ENCODE data around the gene CLPTM1L.
"Not testable (repeated sequence)": the region's sequence is repeated elsewhere in the genome, so short reads cannot be mapped to it uniquely, and the experiment has no call there.

Gene CLPTM1L

DNA sequence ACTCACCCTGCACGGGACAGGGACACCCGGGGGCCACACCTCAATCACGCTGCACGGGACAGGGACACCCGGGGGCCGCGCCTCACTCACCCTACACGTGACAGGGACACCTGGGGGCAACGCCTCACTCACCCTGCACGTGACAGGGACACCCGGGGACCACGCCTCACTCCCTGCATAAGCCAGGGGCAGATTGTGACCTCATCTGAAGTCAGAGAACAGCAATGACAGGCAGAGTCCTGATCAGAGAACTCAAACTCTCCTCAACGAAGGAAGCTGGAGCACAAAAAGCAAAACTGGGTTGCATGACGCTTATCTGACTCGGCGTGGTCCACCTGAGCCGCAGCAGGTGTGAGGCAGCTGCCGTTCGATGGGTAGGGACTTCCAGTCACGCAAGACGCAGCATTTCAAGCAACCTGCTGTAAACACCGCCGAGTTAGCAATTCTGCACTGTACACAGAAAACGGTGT, 53.3 kb downstream of the CLPTM1L start:
- in situ Hi-C loops (cut with MboI; ENCODE audit: low sequenced_read_pairs, unreplicated experiment), result no loop called here
- no peak for DNase-seq (ENCODE audit: low spot score)
- TF ChIP-seq, protein P1, sequence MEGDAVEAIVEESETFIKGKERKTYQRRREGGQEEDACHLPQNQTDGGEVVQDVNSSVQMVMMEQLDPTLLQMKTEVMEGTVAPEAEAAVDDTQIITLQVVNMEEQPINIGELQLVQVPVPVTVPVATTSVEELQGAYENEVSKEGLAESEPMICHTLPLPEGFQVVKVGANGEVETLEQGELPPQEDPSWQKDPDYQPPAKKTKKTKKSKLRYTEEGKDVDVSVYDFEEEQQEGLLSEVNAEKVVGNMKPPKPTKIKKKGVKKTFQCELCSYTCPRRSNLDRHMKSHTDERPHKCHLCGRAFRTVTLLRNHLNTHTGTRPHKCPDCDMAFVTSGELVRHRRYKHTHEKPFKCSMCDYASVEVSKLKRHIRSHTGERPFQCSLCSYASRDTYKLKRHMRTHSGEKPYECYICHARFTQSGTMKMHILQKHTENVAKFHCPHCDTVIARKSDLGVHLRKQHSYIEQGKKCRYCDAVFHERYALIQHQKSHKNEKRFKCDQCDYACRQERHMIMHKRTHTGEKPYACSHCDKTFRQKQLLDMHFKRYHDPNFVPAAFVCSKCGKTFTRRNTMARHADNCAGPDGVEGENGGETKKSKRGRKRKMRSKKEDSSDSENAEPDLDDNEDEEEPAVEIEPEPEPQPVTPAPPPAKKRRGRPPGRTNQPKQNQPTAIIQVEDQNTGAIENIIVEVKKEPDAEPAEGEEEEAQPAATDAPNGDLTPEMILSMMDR (IDR thresholded peaks at IDR 0.05; ENCODE audit: borderline replicate concordance, control extremely low read depth, extremely low read depth, insufficient read depth, missing control alignments), result no peak

DNA sequence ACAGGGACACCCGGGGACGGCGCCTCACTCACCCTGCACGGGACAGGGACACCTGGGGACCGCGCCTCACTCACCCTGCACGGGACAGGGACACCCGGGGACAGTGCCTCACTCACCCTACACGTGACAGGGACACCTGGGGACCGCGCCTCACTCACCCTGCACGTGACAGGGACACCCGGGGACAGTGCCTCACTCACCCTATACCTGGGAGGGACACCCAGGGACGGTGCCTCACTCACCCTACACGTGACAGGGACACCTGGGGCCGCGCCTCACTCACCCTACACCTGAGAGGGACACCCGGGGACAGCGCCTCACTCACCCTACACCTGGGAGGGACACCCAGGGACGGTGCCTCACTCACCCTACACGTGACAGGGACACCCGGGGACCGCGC, 53.9 kb downstream of the CLPTM1L start:
- DNase-seq (ENCODE audit: low spot score); in situ Hi-C loops (cut with MboI; ENCODE audit: low sequenced_read_pairs, unreplicated experiment): not testable (repeated sequence)

DNA sequence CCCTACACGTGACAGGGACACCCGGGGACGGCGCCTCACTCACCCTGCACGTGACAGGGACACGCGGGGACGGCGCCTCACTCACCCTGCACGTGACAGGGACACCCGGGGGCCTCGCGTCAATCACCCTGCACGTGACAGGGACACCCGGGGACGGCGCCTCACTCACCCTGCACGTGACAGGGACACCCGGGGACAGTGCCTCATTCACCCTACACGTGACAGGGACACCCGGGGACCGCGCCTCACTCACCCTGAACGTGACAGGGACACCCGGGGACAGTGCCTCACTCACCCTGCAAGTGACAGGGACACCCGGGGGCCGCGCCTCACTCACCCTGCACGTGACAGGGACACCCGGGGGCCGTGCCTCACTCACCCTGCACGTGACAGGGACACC, 55.3 kb downstream of the CLPTM1L start:
- DNase-seq (ENCODE audit: low spot score); in situ Hi-C loops (cut with MboI; ENCODE audit: low sequenced_read_pairs, unreplicated experiment): not testable (repeated sequence)

DNA sequence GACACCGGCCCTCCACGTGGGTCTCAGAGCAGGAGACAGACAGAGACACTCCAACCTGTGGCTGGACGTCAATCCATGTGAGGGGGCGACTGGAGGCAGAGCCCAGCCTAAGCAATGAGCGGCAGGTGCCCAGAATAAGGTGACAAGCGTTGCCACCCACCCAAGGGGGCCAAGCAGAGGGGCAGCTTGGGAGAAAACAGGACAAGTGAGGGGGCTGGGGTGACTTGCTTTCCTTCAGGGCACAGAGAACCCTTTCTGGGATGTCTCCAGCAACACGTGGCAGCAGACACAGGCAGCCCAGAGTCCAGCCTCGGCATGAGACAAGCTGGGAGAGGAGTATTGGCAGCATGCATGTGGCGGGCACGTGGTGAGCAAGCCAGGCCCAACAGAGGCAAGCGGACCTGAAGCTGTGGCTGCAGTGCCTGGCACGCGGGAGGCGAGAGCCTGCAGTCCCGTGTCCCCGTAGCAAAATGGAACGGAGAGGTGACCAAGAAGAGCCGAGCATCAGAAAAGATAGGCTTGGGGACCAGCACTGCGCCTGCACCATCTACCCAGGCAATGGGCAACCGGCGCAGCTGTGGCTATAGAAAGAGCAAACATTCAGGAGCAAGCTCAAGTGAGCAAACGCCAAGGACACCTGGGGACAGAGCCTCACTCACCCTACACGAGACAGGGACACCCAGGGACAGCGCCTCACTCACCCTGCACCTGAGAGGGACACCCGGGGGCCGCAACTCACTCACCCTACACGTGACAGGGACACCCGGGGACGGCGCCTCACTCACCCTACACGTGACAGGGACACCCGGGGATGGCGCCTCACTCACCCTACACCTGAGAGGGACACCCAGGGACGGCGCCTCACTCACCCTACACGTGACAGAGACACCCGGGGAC, 56.2 kb downstream of the CLPTM1L start:
- DNase-seq (ENCODE audit: low spot score), result no peak
- in situ Hi-C loops (cut with MboI; ENCODE audit: low sequenced_read_pairs, unreplicated experiment), result no loop called here
- TF ChIP-seq, protein P1 (IDR thresholded peaks at IDR 0.05; ENCODE audit: borderline replicate concordance, control extremely low read depth, extremely low read depth, insufficient read depth, missing control alignments), result no peak

DNA sequence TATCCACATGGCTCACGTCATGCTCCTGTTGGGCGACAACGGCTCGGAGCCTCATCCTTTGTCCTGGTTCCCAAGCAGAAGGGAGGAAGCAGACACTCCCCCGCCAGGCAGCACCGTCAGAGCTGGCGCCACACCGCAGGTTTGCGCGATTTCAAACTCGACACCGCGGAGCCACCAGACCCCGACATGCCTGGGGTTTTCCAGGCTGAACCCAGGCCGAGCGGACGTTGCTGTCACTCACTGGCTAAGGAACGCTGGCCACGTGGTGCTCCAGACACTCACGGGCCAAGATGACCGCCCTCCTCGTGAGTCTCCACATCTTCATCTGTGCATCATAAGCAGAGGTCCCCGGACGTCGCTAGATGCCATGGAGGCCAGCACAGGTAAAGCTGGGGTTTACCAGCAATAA, 59.0 kb downstream of the CLPTM1L start:
- in situ Hi-C loops (cut with MboI; ENCODE audit: low sequenced_read_pairs, unreplicated experiment), result no loop called here
- TF ChIP-seq, protein P1 (IDR thresholded peaks at IDR 0.05; ENCODE audit: borderline replicate concordance, control extremely low read depth, extremely low read depth, insufficient read depth, missing control alignments), result no peak
- DNase-seq (ENCODE audit: low spot score), result no peak

DNA sequence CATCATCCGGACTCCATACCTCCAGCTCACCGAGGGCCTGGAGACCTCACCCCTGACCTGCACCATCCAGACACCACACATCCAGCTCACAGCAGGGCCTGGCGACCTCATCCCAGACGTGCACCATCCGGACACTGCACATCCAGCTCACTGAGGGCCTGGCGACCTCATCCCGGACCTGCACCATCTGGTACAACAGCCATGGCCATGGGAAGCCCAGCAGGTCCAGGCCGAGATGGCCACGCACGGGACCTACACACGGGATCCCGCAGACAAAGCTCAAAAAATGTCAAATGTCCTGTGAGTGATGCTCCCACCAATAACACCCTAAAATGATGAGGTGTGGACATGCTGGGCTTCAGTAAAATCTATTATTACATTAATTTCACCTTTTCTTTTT, 59.8 kb downstream of the CLPTM1L start:
- TF ChIP-seq, protein P1 (IDR thresholded peaks at IDR 0.05; ENCODE audit: borderline replicate concordance, control extremely low read depth, extremely low read depth, insufficient read depth, missing control alignments), result no peak
- in situ Hi-C loops (cut with MboI; ENCODE audit: low sequenced_read_pairs, unreplicated experiment), result no loop called here
- no peak for DNase-seq (ENCODE audit: low spot score)

DNA sequence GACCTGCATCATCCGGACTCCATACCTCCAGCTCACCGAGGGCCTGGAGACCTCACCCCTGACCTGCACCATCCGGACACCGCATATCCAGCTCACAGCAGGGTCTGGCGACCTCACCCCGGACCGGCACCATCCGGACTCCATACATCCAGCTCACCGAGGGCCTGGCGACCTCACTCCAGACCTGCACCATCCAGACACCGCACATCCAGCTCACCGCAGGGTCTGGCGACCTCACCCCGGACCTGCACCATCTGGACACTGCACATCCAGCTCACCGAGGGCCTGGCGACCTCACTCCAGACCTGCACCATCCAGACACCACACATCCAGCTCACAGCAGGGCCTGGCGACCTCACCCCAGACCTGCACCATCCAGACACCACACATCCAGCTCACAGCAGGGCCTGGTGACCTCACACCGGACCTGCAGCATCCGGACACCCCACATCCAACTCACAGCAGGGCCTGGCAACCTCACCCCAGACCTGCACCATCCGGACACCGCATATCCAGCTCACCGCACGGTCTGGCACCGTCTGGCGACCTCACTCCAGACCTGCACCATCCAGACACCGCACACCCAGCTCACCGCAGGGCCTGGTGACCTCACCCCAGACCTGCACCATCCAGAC, 60.4 kb downstream of the CLPTM1L start:
- DNase-seq (ENCODE audit: low spot score); in situ Hi-C loops (cut with MboI; ENCODE audit: low sequenced_read_pairs, unreplicated experiment): not testable (repeated sequence)

DNA sequence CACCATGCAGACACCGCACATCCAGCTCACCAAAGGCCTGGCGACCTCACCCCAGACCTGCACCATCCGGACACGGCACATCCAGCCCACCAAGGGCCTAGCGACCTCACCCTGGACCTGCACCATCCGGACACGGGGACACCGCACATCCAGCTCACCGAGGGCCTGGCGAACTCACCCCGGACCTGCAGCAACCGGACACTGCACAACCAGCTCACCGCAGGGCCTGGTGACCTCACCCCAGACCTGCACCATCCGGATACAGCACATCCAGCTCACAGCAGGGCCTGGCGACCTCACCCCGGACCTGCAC, 61.2 kb downstream of the CLPTM1L start:
- in situ Hi-C loops (cut with MboI; ENCODE audit: low sequenced_read_pairs, unreplicated experiment); DNase-seq (ENCODE audit: low spot score): not testable (repeated sequence)

DNA sequence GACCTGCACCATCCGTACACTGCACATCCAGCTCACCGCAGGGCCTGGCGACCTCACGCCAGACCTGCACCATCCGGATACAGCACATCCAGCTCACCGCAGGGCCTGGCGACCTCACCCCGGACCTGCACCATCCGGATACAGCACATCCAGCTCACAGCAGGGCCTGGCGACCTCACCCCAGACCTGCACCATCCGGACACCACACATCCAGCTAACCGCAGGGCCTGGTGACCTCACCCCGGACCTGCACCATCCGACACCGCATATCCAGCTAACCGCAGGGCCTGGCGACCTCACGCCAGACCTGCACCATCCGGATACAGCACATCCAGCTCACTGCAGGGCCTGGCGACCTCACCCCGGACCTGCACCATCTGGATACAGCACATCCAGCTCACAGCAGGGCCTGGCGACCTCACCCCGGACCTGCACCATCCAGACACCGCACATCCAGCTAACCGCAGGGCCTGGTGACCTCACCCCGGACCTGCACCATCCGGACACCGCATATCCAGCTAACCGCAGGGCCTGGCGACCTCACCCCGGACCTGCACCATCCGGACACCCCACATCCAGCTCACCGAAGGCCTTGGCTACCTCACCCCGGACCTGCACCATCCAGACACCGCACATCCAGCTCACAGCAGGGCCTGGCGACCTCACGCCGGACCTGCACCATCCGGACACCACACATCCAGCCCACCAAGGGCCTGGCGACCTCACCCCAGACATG, 61.7 kb downstream of the CLPTM1L start:
- DNase-seq (ENCODE audit: low spot score); in situ Hi-C loops (cut with MboI; ENCODE audit: low sequenced_read_pairs, unreplicated experiment): not testable (repeated sequence)

All from GM13976 (cell line).